Chondrocyte (in vitro differentiated cells): ENCODE measurements around the gene GBX2. TPM values are rescaled to one million over a fixed set of nuclear protein-coding genes. Genes with fewer than 3 reads are reported as not detected.

Source experiments
- DNase-seq: peaks from one replicate; pipeline ENCODE4 v3.0.0; 2021; ENCODE audit warnings: mixed read lengths, low spot score
- H3K27ac Mint-ChIP-seq: one replicate; pipeline ENCODE4 v1.8.0; 2021; ENCODE audit warnings: mild to moderate bottlenecking, moderate library complexity, mixed read lengths; ENCODE audit not compliant: unreplicated experiment
- H3K27me3 Mint-ChIP-seq: 2 replicates; pipeline ENCODE4 v1.8.0; 2021; ENCODE audit warnings: low read depth, mixed read lengths
- H3K36me3 Mint-ChIP-seq: 2 replicates; pipeline ENCODE4 v1.8.0; 2021; ENCODE audit warnings: low read depth, mixed read lengths
- H3K4me1 Mint-ChIP-seq: 2 replicates; pipeline ENCODE4 v1.8.0; 2021; ENCODE audit warnings: low read depth, mild to moderate bottlenecking, mixed read lengths
- H3K4me3 Mint-ChIP-seq: one replicate; pipeline ENCODE4 v1.8.0; 2021; ENCODE audit warnings: mild to moderate bottlenecking, moderate library complexity, mixed read lengths; ENCODE audit not compliant: unreplicated experiment
- H3K9me3 Mint-ChIP-seq: 2 replicates; pipeline ENCODE4 v1.8.0; 2021; ENCODE audit warnings: low read depth, mixed read lengths
- CTCF ChIP-seq: fragments of 200-600 bp; sonication (generic); IDR thresholded peaks from 2 replicates; pipeline ENCODE4 v1.5.0; 2021; ENCODE audit warnings: antibody characterized with exemption, mild to moderate bottlenecking, moderate library complexity
- total RNA-seq: library from RNA; stranded (reverse); gene quantifications from 3 replicates; pipeline ENCODE4 v1.2.1, GENCODE V29; 2021

The GBX2 gene
- total RNA-seq, 1 donor from 2014 or later = 16.7 TPM

GRCh38 chr2:236123716-236124115 is 44.5 kb downstream of the GBX2 start:
- no peaks in the 10 kb centered on the region for H3K4me1 Mint-ChIP-seq
- no peaks in the 10 kb centered on the region for H3K9me3 Mint-ChIP-seq
- no peaks in the 10 kb centered on the region for H3K27me3 Mint-ChIP-seq
- DNase-seq = no peak
- H3K27ac Mint-ChIP-seq = no peak overlapping the region
- no peak overlapping the region for H3K4me3 Mint-ChIP-seq
- peaks cover 7% of the 10 kb centered on the region for H3K36me3 Mint-ChIP-seq
- TF ChIP-seq CTCF = no peak

GRCh38 chr2:236122236-236122635 is 46.0 kb downstream of the GBX2 start:
- no peak overlapping the region for H3K4me3 Mint-ChIP-seq
- H3K36me3 Mint-ChIP-seq = peaks cover 7% of the 10 kb centered on the region
- H3K27ac Mint-ChIP-seq = no peak overlapping the region
- TF ChIP-seq CTCF = no peak
- DNase-seq = no peak
- no peaks in the 10 kb centered on the region for H3K9me3 Mint-ChIP-seq
- no peaks in the 10 kb centered on the region for H3K4me1 Mint-ChIP-seq
- no peaks in the 10 kb centered on the region for H3K27me3 Mint-ChIP-seq

GRCh38 chr2:236121546-236121945 is 46.6 kb downstream of the GBX2 start:
- Mint-ChIP-seq H3K36me3 (peaks cover 7% of the 10 kb centered on the region), H3K9me3 (no peaks in the 10 kb centered on the region), H3K4me3 (no peak overlapping the region), H3K4me1 (no peaks in the 10 kb centered on the region), H3K27me3 (no peaks in the 10 kb centered on the region), H3K27ac (no peak overlapping the region)
- DNase-seq = no peak
- no peak for TF ChIP-seq CTCF

GRCh38 chr2:236120829-236121228 is 47.4 kb downstream of the GBX2 start:
- no peak for TF ChIP-seq CTCF
- Mint-ChIP-seq H3K36me3 (peaks cover 7% of the 10 kb centered on the region), H3K4me1 (no peaks in the 10 kb centered on the region), H3K4me3 (no peak overlapping the region), H3K27me3 (no peaks in the 10 kb centered on the region), H3K27ac (no peak overlapping the region), H3K9me3 (no peaks in the 10 kb centered on the region)
- DNase-seq = no peak

- no peaks in the 10 kb centered on the region for H3K4me1 Mint-ChIP-seq
- H3K4me3 Mint-ChIP-seq = no peak overlapping the region
- DNase-seq = no peak
- H3K27ac Mint-ChIP-seq = no peak overlapping the region
- peaks cover 6% of the 10 kb centered on the region for H3K36me3 Mint-ChIP-seq
- TF ChIP-seq CTCF = no peak
- no peaks in the 10 kb centered on the region for H3K27me3 Mint-ChIP-seq
- no peaks in the 10 kb centered on the region for H3K9me3 Mint-ChIP-seq
Measured at GRCh38 chr2:236120141-236120601, 48.0 kb downstream of the GBX2 start.
